ENCODE measurements around the gene SHMT2.

SHMT2 gene

DNA sequence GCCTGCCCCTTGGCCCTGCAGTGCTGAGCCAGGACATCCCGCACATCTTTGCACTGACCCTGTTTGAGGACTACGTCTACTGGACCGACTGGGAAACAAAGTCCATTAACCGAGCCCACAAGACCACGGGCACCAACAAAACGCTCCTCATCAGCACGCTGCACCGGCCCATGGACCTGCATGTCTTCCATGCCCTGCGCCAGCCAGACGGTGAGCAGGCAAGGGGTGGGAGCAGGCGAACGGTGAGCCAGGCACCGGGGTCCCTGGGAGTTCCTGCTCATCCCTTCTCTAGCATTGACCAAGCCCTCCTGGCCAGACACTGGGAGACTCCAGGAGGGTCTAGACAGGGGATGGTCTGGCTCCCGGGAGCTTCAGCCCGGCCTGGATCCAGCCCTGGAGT lies 30.3 kb upstream of the SHMT2 start:
- DNase-seq = no peak

DNA sequence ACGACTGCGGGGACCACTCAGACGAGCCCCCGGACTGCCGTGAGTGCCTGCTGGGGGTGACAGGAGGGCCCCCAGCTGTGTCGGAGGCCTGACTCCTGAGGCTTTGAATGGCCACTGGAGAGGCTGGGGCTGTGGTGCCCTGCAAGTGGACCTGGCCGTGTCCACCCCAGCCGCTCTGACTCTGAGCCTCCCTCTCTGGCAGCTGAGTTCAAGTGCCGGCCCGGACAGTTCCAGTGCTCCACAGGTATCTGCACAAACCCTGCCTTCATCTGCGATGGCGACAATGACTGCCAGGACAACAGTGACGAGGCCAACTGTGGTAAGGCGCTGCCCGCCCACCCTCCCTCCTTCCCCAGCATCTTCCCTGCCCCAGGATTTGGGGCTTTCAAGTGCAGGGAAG lies 29.0 kb upstream of the SHMT2 start:
- DNase-seq = no peak

DNA sequence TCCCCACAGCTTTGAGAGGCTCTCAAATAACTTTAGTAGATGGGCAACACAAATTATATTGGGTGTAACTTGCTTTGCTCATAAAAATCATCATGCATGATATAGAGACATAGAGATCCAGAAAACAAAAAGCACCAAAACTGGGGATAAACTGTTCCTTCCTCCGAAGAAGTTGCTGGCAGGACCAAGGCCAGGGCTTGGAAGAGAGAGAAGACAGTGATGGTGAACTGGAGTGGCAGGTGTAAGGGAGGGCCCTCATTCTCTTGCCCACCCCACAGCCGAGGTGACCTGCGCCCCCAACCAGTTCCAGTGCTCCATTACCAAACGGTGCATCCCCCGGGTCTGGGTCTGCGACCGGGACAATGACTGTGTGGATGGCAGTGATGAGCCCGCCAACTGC lies 28.3 kb upstream of the SHMT2 start:
- no peak for DNase-seq

DNA sequence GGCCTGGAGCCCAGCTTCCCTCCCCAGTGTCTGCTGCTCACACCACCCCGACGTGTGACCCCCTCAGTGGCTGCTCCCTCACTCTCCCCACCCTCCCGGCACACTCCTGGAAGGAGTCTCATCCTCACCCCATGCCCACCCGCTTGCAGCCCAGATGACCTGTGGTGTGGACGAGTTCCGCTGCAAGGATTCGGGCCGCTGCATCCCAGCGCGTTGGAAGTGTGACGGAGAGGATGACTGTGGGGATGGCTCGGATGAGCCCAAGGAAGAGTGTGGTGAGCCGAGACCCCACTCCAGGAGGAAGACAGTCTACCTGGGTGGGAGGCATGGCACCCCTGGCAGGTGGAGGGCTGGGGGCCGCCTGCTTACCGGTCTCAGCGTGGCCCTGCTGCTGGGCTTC lies 27.9 kb upstream of the SHMT2 start:
- DNase-seq = no peak

DNA sequence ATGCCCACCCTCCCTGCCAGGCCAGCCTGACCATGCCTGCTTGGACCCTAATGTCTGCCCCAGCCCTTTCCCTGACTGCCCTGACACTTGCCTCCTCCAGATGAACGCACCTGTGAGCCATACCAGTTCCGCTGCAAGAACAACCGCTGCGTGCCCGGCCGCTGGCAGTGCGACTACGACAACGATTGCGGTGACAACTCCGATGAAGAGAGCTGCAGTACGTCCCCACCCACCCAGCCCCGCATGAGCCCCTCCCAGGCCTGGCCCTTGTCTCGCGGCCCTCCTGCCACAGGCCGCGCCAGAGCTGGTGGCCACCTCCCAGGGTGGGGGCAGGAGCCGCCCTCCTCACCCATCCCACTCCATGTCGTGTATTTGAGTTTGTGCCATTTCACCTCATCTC lies 27.2 kb upstream of the SHMT2 start:
- no peak for DNase-seq

DNA sequence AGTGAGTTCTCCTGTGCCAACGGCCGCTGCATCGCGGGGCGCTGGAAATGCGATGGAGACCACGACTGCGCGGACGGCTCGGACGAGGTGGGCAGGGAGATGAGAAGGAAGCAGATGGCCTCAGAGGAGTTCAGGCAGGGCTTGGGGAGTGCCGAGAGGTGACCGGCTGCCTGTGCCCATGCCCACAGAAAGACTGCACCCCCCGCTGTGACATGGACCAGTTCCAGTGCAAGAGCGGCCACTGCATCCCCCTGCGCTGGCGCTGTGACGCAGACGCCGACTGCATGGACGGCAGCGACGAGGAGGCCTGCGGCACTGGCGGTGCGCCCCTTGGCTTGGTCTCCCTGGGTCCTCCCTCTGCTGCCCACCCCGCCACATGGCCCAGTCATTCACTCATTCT lies 26.3 kb upstream of the SHMT2 start:
- no peak for DNase-seq

DNA sequence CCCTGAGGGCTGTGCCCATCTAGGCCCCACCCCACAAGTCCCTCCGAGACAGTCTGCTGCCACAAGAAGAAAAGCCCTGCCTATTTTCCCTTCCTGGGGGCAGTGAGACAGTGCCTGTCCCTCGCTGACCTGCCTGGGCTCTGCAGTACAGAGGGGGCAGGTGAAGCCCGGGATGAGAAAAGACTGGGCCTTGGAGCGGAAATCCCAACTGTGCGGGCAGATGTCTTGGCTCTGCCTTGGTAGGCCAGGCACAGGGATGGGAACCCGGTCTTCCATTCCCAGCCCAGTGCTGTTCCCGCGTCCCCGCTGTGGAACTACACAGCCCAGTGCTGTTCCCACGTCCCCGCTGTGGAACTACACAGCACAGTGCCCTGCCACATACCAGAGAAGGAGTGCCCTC lies 25.7 kb upstream of the SHMT2 start:
- no peak for DNase-seq

DNA sequence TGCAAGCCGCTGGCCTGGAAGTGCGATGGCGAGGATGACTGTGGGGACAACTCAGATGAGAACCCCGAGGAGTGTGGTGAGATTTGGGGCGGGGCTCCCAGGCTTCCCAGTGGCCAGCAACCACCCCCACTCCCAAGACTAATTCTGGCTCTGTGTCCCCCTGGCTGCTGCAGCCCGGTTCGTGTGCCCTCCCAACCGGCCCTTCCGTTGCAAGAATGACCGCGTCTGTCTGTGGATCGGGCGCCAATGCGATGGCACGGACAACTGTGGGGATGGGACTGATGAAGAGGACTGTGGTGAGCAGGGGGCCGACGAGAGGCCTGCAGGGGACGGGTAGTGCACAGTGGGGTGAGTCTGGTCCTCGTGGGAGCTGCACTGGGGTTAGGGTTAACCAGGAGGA lies 25.1 kb upstream of the SHMT2 start:
- DNase-seq = no peak

DNA sequence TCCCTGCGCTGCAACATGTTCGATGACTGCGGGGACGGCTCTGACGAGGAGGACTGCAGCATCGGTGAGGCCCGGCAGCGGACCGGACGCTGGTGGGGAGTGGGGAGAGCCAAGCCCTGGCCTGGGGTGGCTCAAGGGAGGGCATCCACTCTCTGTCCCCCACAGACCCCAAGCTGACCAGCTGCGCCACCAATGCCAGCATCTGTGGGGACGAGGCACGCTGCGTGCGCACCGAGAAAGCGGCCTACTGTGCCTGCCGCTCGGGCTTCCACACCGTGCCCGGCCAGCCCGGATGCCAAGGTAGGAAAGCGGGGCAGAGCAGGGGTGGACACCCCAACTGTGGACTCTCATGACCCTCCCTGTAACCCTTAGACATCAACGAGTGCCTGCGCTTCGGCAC lies 24.3 kb upstream of the SHMT2 start:
- no peak for DNase-seq

DNA sequence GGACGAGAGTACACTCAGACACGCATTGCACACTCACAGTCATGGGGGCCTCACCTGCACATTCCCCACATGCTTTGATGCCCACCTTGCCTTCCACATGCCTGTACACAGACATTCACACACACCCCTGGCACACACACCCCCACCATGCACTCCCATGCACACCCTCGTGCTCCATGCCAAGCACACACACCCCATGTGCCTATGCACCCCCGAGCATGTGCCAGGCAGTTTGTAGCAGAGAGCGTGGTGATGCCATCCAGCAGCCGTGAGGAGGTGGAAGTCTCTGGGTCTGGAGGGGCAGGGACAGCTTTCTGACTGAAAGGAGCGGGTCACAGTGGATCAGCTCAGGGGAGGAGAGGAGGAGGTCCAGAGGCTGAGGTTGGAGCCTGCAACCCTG lies 23.6 kb upstream of the SHMT2 start:
- no peak for DNase-seq

DNA sequence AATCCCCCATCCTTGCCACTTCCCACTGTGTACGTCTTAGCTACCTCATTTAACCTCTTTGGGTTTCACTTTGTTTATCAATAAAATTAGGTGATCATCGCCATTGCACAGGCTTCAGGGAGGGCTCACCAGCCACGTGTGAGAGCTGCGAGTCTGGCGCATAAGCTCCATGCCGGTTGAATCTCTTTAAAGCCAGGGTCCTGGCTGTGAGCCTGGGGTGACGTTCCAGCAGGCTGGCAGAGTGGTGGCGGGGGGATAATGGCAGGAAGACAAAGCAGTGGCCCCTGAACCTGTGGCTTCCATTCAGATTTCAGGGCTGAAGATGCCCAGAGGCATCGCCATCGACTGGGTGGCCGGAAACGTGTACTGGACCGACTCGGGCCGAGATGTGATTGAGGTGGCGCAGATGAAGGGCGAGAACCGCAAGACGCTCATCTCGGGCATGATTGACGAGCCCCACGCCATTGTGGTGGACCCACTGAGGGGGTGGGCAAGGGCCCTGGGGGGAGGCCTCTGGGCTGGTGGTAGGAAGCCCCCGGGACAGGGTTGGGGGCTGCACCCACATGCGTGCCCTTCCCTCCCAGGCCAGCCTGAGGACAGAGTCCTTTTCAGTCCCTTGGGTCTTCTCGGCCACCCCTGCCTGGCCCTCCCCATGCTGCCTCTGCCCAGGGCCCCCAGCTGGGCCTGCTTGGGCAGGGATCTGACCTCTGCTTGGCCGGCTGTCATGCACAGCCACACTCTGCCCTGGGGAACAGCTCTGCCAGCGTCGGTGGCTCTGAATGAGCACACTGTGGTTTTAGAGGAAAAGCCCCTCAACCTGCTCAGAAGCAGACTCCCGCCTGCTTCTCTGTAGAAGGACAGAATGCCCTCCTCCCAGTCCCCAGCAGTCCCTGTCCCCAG lies 21.5 kb upstream of the SHMT2 start:
- no peak for DNase-seq

DNA sequence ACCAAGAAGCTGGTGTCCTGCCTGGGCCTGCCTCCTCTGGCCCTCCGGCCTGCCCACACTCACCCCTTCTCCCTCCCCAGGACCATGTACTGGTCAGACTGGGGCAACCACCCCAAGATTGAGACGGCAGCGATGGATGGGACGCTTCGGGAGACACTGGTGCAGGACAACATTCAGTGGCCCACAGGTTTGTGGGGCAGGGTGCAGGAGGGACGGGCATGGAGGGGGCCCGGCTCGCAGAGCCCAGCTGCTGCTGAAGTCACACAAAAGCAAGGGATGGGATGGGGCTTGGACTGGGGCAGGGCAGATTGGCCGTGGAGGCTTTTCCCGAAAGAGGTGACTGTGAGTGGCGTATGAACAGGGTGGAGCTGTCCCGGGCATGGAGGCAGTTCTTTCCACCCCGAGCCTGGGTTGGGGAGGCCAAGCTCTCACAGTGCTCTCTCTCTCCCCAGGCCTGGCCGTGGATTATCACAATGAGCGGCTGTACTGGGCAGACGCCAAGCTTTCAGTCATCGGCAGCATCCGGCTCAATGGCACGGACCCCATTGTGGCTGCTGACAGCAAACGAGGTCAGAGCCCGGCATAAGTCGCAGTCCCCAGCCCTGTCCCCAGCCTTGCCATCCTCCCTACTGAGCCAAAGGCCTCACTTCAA lies 20.8 kb upstream of the SHMT2 start:
- DNase-seq = no peak

DNA sequence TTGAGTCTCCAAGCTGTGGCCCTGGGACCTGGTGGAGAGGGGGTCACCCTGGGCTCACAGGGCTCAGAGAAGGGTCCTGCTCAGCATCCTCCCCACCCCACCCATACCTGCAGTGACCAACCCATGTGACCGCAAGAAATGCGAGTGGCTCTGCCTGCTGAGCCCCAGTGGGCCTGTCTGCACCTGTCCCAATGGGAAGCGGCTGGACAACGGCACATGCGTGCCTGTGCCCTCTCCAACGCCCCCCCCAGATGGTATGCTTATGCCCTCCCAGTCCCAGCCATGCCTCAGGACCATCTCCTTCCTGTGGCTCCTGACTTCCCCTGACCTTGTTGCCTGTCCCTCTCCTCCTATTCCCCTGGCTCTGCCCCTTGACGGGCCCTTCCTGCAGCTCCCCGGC lies 19.6 kb upstream of the SHMT2 start:
- no peak for DNase-seq

DNA sequence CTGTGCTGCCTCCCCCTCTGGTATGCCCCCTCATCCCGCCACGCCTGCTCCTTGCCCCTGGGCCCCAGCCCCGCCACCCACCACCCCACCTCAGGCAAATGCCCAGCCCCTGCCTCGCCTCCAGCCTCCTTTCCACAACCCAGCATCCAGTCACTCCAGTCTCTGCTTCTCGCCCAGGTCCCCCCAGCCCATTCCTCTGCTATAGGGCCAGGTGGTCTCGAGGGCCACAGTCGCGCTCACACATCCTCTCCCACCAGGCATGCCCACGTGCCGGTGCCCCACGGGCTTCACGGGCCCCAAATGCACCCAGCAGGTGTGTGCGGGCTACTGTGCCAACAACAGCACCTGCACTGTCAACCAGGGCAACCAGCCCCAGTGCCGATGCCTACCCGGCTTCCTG lies 19.1 kb upstream of the SHMT2 start:
- no peak for DNase-seq

DNA sequence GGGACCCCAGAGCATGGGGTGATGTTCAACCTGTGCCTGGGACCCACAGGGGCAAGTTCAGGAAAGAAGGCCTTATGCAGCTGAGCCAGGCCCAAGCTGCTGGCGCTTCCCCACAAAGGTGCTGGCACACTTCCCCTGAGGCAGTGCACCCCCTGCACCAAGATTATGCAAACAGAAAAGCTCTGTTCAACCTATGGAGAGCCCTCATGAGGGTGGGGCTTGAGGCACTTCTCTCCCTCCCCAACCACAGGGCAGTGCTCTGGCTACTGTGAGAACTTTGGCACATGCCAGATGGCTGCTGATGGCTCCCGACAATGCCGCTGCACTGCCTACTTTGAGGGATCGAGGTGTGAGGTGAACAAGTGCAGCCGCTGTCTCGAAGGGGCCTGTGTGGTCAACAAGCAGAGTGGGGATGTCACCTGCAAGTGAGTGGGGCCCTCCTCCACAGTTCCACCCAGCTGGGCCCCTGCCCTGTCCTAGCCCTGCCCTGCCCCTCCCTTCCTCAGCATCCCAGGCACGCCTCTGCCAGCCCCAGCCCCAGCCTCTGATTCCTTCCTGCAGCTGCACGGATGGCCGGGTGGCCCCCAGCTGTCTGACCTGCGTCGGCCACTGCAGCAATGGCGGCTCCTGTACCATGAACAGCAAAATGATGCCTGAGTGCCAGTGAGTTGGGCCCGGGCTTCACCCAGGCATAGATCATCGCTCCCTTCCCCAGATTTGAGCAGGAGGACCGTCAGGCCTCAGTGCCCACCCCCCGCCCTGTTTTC lies 18.4 kb upstream of the SHMT2 start:
- DNase-seq = no peak

DNA sequence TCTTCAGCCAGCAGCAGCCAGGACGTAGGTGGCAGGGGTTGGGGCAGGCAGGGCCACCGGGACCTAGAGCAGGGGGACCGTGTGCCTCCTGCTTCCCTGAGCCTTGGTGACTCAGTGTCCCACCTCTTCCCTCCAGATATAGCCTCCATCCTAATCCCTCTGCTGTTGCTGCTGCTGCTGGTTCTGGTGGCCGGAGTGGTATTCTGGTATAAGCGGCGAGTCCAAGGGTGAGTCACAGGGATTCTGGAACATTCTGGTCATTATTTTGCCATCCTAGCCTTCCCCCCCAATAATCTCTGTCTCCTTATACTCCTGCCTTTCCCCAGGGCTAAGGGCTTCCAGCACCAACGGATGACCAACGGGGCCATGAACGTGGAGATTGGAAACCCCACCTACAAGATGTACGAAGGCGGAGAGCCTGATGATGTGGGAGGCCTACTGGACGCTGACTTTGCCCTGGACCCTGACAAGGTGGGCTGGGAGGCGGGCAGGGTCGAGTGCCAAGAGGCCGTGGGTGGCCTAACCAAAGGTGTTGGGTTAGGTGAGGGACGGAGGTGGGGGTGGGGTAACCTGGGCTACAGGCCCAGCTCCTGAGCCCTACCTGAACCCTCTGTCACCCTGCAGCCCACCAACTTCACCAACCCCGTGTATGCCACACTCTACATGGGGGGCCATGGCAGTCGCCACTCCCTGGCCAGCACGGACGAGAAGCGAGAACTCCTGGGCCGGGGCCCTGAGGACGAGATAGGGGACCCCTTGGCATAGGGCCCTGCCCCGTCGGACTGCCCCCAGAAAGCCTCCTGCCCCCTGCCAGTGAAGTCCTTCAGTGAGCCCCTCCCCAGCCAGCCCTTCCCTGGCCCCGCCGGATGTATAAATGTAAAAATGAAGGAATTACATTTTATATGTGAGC lies 17.5 kb upstream of the SHMT2 start:
- no peak for DNase-seq

DNA sequence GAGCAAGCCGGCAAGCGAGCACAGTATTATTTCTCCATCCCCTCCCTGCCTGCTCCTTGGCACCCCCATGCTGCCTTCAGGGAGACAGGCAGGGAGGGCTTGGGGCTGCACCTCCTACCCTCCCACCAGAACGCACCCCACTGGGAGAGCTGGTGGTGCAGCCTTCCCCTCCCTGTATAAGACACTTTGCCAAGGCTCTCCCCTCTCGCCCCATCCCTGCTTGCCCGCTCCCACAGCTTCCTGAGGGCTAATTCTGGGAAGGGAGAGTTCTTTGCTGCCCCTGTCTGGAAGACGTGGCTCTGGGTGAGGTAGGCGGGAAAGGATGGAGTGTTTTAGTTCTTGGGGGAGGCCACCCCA lies 16.8 kb upstream of the SHMT2 start:
- DNase-seq = no peak

DNA sequence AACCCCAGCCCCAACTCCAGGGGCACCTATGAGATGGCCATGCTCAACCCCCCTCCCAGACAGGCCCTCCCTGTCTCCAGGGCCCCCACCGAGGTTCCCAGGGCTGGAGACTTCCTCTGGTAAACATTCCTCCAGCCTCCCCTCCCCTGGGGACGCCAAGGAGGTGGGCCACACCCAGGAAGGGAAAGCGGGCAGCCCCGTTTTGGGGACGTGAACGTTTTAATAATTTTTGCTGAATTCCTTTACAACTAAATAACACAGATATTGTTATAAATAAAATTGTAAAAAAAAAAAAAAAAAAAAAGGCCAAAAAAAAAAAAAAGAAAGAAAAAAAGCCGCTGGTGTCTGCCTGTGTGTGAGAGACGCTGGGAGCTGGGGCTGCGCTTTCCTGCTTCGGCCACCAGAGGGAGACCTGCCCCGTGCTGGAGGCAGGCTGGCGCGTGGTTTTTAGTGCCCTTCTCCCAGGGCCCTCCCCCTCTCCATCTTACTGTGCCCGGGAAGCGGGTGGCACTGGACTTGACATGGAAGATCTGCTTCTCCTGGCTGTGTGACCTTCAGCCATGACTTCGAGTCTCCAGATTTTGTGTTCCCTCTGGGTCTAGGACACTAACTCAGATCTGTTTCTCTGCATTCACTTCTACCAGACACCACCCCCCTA lies 16.3 kb upstream of the SHMT2 start:
- DNase-seq = peak; percentile 77 to 80

DNA sequence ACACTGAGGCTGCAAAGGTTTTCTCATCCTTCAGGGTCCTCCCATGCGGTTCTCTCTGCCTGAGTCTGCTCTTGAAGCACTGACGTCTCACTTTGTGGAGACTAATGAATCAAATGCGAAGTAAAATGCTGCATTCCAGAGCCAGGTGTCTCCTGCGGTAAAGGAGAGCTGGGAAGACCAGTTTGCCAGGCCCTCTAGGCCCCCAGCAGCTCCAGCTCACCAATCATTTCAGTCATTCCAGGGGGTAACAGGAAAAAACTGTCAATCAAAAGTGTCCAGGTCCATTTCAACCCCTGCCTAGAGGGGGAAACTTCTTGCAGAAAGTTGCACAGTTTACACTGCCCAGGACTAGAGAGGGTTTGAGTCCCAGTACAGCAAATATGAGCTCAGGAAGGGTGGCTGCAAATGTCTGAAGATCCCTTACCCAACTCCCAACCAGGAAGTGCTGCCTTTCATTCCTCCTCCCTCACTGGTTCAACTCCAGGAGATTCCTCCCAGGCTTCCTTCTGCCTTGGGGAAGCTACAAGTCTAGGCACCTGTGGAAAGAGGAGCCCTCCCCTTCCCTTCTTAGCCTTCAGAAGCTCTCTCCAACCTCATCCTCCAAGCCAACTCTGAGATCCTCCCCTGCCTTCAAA lies 15.6 kb upstream of the SHMT2 start:
- DNase-seq = no peak

DNA sequence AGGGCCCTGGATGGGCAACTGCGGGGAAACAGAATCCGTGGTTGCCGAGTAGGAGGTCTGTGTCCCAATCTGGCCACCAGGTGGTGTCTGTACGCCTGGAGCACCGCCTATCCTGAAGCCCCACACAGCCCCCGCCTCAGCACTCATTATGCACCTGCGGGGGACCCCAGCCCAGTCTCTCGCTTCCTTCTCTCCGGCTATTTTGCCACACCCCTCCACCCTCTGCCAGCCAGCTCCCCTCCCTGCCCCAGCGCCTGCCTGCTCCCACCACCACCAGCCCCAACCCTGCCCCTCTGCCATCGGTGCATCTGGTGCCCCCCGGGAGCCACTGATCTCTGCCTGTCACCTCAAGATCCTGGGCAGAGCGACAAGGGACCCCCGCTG lies 15.1 kb upstream of the SHMT2 start:
- DNase-seq = peak; percentile 64 to 69

DNA sequence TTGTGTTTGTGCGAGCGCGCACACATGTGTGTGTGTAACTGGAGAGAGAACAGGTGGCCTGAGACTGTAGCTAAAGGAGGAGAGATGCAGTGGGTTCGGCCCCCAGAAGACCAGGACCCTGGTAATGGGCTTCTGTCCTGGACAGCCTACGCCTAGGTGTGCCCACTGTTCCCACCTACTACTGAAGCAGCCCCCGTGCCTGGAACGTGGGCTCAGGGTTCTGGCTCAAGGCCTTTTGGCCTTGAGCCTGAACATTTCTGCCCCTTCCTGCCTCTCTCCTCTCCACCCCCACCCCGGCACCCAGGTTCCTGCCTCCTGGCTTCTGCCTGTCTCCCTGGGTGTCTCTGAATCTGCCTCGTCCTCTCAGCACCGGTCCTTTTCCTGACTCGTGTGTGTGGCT lies 14.4 kb upstream of the SHMT2 start:
- DNase-seq = no peak

DNA sequence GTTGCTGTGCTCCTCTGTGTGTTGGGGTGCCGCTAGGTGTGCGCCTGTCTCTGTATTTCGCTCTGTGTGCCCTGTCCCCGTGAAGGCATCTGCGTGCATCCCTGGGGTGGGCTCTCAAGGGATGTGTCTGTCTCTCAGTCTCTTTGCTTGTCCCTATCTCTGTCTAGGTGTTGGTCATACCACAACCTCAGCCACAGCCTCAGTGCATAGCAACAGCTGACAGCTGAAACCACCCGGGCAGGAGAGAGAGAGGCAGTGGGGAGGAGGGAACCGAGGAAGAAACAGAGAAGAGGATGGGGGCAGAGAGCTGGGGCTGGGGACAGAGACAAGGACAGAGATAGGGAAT lies 13.9 kb upstream of the SHMT2 start:
- DNase-seq = no peak

All from NCI-H2081 (cell line).